ENCODE measurements around the gene TMEM131. TPM values are rescaled to one million over a fixed set of nuclear protein-coding genes. Genes with fewer than 3 reads are reported as not detected.

TMEM131 gene
- total RNA-seq, 8 experiments from 2014 or later: 13.3 to 54.6 (median 20.2) TPM

- Histone ChIP-seq H3K4me3 (no peak overlapping the region), H3K4me1 (replicated peaks in 1 of 2) (no peaks in the 10 kb centered on the region), H3K27ac (no peak overlapping the region)
- in situ Hi-C loops (cut with MboI; ENCODE audit: low pct_unique_long_range_greater_than_20kb in 2 of 9, low sequenced_read_pairs in 9 of 9, unreplicated experiment in 9 of 9): loop anchor here in 4 of 9 experiments (25.0 kb wide), 1 partner anchor 568 kb away; no protein-coding TSS in a partner anchor
- WGBS, 10 experiments: 64 to 100% (median 90%) methylated on average over 1 to 6 of the region's 6 CpGs; no CpG with 5 or more reads in 1 of the 10 experiments
- no peak for ATAC-seq (replicated peaks in 6 of 8)
These were observed 176.0 kb downstream of the TMEM131 start for GRCh38 chr2:97819754-97820153.

- in situ Hi-C loops (cut with MboI; ENCODE audit: low pct_unique_long_range_greater_than_20kb in 2 of 9, low sequenced_read_pairs in 9 of 9, unreplicated experiment in 9 of 9): loop anchor here in 4 of 9 experiments (25.0 kb wide), 1 partner anchor 571 kb away; no protein-coding TSS in a partner anchor
- H3K4me1 ChIP-seq (replicated peaks in 1 of 2): no peaks in the 10 kb centered on the region
- ATAC-seq (replicated peaks in 6 of 8): no peak
- no peak overlapping the region for H3K4me3 ChIP-seq
- 89 to 100% (median 94%) methylated on average over 2 of the region's 2 CpGs; no CpG with 5 or more reads in 1 of the 10 experiments for WGBS, 10 experiments
- H3K27ac ChIP-seq: no peak overlapping the region
These were observed 179.3 kb downstream of the TMEM131 start for GRCh38 chr2:97816411-97816810.

GRCh38 chr2:97812931-97813330, 182.8 kb downstream of the TMEM131 start:
- Histone ChIP-seq H3K4me3 (no peak overlapping the region), H3K4me1 (replicated peaks in 1 of 2) (no peaks in the 10 kb centered on the region), H3K27ac (no peak overlapping the region)
- ATAC-seq (replicated peaks in 6 of 8): no peak
- 78 to 100% (median 84%) methylated on average over 1 to 7 of the region's 7 CpGs for WGBS, 10 experiments
- in situ Hi-C loops (cut with MboI; ENCODE audit: low pct_unique_long_range_greater_than_20kb in 2 of 9, low sequenced_read_pairs in 9 of 9, unreplicated experiment in 9 of 9): loop anchor here in 4 of 9 experiments (25.0 kb wide), 1 partner anchor 574 kb away; no protein-coding TSS in a partner anchor

GRCh38 chr2:97808816-97809215, 186.9 kb downstream of the TMEM131 start:
- in situ Hi-C loops (cut with MboI; ENCODE audit: low pct_unique_long_range_greater_than_20kb in 2 of 9, low sequenced_read_pairs in 9 of 9, unreplicated experiment in 9 of 9): loop anchor here in 7 of 9 experiments (10.0 to 25.0 kb wide), 2 partner anchors 576 to 578 kb away; no protein-coding TSS in a partner anchor
- H3K4me3 ChIP-seq: no peak overlapping the region
- 80 to 100% (median 91%) methylated on average over 1 to 4 of the region's 4 CpGs; no CpG with 5 or more reads in 2 of the 10 experiments for WGBS, 10 experiments
- H3K4me1 ChIP-seq (replicated peaks in 1 of 2): no peaks in the 10 kb centered on the region
- no peak overlapping the region for H3K27ac ChIP-seq
- ATAC-seq (replicated peaks in 6 of 8): no peak

GRCh38 chr2:97806738-97807618, 188.8 kb downstream of the TMEM131 start:
- H3K4me3 ChIP-seq: no peak overlapping the region
- no peaks in the 10 kb centered on the region for H3K4me1 ChIP-seq (replicated peaks in 1 of 2)
- ATAC-seq (replicated peaks in 6 of 8): peak; percentile 85 to 97 (median 92)
- H3K27ac ChIP-seq: no peak overlapping the region
- in situ Hi-C loops (cut with MboI; ENCODE audit: low pct_unique_long_range_greater_than_20kb in 2 of 9, low sequenced_read_pairs in 9 of 9, unreplicated experiment in 9 of 9): loop anchor here in 7 of 9 experiments (10.0 to 25.0 kb wide), 2 partner anchors 578 to 580 kb away; no protein-coding TSS in a partner anchor
- 5 to 81% (median 21%) methylated on average over 1 to 12 of the region's 12 CpGs; no CpG with 5 or more reads in 2 of the 10 experiments for WGBS, 10 experiments

GRCh38 chr2:97805776-97806175, 190.0 kb downstream of the TMEM131 start:
- in situ Hi-C loops (cut with MboI; ENCODE audit: low pct_unique_long_range_greater_than_20kb in 2 of 9, low sequenced_read_pairs in 9 of 9, unreplicated experiment in 9 of 9): loop anchor here in 7 of 9 experiments (10.0 to 25.0 kb wide), 2 partner anchors 579 to 582 kb away; no protein-coding TSS in a partner anchor

GRCh38 chr2:97801028-97801427, 194.7 kb downstream of the TMEM131 start:
- Histone ChIP-seq H3K27ac (no peak overlapping the region), H3K4me3 (no peak overlapping the region), H3K4me1 (replicated peaks in 1 of 2) (no peaks in the 10 kb centered on the region)
- peak in 2 of 8 experiments; percentile 59 to 75 for ATAC-seq (replicated peaks in 6 of 8)
- in situ Hi-C loops (cut with MboI; ENCODE audit: low pct_unique_long_range_greater_than_20kb in 2 of 9, low sequenced_read_pairs in 9 of 9, unreplicated experiment in 9 of 9): loop anchor here in 7 of 9 experiments (10.0 to 25.0 kb wide), 2 partner anchors 584 to 586 kb away; no protein-coding TSS in a partner anchor
- WGBS, 10 experiments: 67 to 100% (median 83%) methylated on average over 1 of the region's 1 CpG; no CpG with 5 or more reads in 3 of the 10 experiments

More at GRCh38 chr2:97805776-97806175, 190.0 kb downstream of the TMEM131 start:
- ATAC-seq (replicated peaks in 6 of 8): no peak
- WGBS, 10 experiments: 67 to 100% (median 100%) methylated on average over 1 of the region's 1 CpG; no CpG with 5 or more reads in 3 of the 10 experiments
- no peak overlapping the region for H3K4me3 ChIP-seq
- H3K4me1 ChIP-seq (replicated peaks in 1 of 2): no peaks in the 10 kb centered on the region
- H3K27ac ChIP-seq: no peak overlapping the region

GRCh38 chr2:97798416-97798815, 197.3 kb downstream of the TMEM131 start:
- 84 to 100% (median 96%) methylated on average over 1 to 6 of the region's 6 CpGs; no CpG with 5 or more reads in 1 of the 10 experiments for WGBS, 10 experiments
- no peak for ATAC-seq (replicated peaks in 6 of 8)
- Histone ChIP-seq H3K4me3 (no peak overlapping the region), H3K27ac (no peak overlapping the region), H3K4me1 (replicated peaks in 1 of 2) (no peaks in the 10 kb centered on the region)
- in situ Hi-C loops (cut with MboI; ENCODE audit: low pct_unique_long_range_greater_than_20kb in 2 of 9, low sequenced_read_pairs in 9 of 9, unreplicated experiment in 9 of 9): no loop called here

- 76 to 100% (median 100%) methylated on average over 1 to 3 of the region's 3 CpGs; no CpG with 5 or more reads in 2 of the 10 experiments for WGBS, 10 experiments
- Histone ChIP-seq H3K4me1 (replicated peaks in 1 of 2) (no peaks in the 10 kb centered on the region), H3K4me3 (no peak overlapping the region), H3K27ac (no peak overlapping the region)
- in situ Hi-C loops (cut with MboI; ENCODE audit: low pct_unique_long_range_greater_than_20kb in 2 of 9, low sequenced_read_pairs in 9 of 9, unreplicated experiment in 9 of 9): no loop called here
- ATAC-seq (replicated peaks in 6 of 8): no peak
These were observed 198.4 kb downstream of the TMEM131 start for GRCh38 chr2:97797355-97797754.

GRCh38 chr2:97796465-97797126, 199.2 kb downstream of the TMEM131 start:
- in situ Hi-C loops (cut with MboI; ENCODE audit: low pct_unique_long_range_greater_than_20kb in 2 of 9, low sequenced_read_pairs in 9 of 9, unreplicated experiment in 9 of 9): no loop called here
- 40 to 100% (median 100%) methylated on average over 2 of the region's 2 CpGs; no CpG with 5 or more reads in 1 of the 10 experiments for WGBS, 10 experiments
- no peak for ATAC-seq (replicated peaks in 6 of 8)
- Histone ChIP-seq H3K27ac (no peak overlapping the region), H3K4me3 (no peak overlapping the region), H3K4me1 (replicated peaks in 1 of 2) (no peaks in the 10 kb centered on the region)

- WGBS, 10 experiments: 100% methylated on average over 2 to 7 of the region's 14 CpGs; no CpG with 5 or more reads in 6 of the 10 experiments
- Histone ChIP-seq H3K27ac (no peak overlapping the region), H3K4me3 (no peak overlapping the region), H3K4me1 (replicated peaks in 1 of 2) (no peaks in the 10 kb centered on the region)
- in situ Hi-C loops (cut with MboI; ENCODE audit: low pct_unique_long_range_greater_than_20kb in 2 of 9, low sequenced_read_pairs in 9 of 9, unreplicated experiment in 9 of 9): no loop called here
- ATAC-seq (replicated peaks in 6 of 8): no peak
These were observed 203.3 kb downstream of the TMEM131 start for GRCh38 chr2:97792416-97792815.

- in situ Hi-C loops (cut with MboI; ENCODE audit: low pct_unique_long_range_greater_than_20kb in 2 of 9, low sequenced_read_pairs in 9 of 9, unreplicated experiment in 9 of 9): no loop called here
- ATAC-seq (replicated peaks in 6 of 8): no peak
- 33 to 100% (median 97%) methylated on average over 1 to 6 of the region's 7 CpGs; no CpG with 5 or more reads in 5 of the 10 experiments for WGBS, 10 experiments
These were observed 206.6 kb downstream of the TMEM131 start for GRCh38 chr2:97788986-97789644.

More at GRCh38 chr2:97788986-97789644, 206.6 kb downstream of the TMEM131 start:
- Histone ChIP-seq H3K4me1 (replicated peaks in 1 of 2) (no peaks in the 10 kb centered on the region), H3K27ac (no peak overlapping the region), H3K4me3 (no peak overlapping the region)
